Subcutaneous adipose tissue (tissue), 4 donors: ENCODE results near the gene PFKM. TPM values are rescaled to one million over a fixed set of nuclear protein-coding genes. Genes with fewer than 3 reads are reported as not detected.

Source experiments
- total RNA-seq, 4 donors: library from RNA; depleted of rRNA; stranded (reverse); fragments of >200 nt; gene quantifications; one replicate each; pipeline ENCODE4 v1.1.0, GENCODE V29; 2016
- TF ChIP-seq, protein P1 (sequence below): fragments of 450-650 bp; IDR thresholded peaks from one replicate; pipeline ENCODE4 v1.5.1; 2016; ENCODE audit warnings: low read depth, mild to moderate bottlenecking, control low read depth, antibody characterized with exemption, moderate library complexity

The PFKM gene
- total RNA-seq, 4 donors from 2014 or later, result 5.1 to 19.5 (median 16.0) TPM

DNA sequence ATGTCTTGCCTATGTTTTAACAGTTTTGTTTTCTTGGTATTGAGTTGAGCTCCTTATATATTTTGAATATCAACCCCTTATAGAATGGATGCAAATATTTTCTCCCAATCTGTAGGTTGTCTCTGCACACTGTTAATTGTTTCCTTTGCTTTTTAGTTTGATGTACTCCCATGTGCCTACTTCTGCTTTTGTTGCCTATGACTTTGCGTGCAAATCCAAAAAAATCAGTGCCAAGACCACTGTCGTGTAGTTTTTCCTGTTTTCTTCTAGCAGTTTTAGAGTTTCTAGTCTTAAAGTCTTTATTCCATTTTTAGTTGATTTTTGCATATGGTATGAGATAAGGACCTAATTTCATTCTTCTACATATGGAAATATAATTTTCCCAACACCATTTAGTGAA lies 42.1 kb upstream of the PFKM start:
- TF ChIP-seq, protein P1, sequence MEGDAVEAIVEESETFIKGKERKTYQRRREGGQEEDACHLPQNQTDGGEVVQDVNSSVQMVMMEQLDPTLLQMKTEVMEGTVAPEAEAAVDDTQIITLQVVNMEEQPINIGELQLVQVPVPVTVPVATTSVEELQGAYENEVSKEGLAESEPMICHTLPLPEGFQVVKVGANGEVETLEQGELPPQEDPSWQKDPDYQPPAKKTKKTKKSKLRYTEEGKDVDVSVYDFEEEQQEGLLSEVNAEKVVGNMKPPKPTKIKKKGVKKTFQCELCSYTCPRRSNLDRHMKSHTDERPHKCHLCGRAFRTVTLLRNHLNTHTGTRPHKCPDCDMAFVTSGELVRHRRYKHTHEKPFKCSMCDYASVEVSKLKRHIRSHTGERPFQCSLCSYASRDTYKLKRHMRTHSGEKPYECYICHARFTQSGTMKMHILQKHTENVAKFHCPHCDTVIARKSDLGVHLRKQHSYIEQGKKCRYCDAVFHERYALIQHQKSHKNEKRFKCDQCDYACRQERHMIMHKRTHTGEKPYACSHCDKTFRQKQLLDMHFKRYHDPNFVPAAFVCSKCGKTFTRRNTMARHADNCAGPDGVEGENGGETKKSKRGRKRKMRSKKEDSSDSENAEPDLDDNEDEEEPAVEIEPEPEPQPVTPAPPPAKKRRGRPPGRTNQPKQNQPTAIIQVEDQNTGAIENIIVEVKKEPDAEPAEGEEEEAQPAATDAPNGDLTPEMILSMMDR, result no peak

DNA sequence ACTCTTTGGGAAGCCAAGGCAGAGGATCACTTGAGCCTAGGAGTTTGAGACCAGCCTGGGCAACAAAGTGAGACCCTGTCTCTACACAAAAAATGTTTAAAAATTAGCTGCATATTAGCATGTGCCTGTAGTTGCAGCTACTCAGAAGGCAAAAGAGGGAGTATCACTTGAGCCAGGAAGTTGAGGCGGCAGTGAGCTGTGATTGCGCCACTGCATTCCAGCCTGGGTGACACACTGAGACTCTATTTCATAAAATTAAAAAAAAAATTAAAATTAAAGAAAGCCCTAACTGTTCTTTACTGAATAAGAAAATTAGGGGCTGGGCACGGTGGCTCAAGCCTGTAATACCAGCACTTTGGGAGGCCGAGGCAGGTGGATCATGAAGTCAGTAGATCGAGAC lies 40.3 kb upstream of the PFKM start:
- TF ChIP-seq, protein P1, result no peak

DNA sequence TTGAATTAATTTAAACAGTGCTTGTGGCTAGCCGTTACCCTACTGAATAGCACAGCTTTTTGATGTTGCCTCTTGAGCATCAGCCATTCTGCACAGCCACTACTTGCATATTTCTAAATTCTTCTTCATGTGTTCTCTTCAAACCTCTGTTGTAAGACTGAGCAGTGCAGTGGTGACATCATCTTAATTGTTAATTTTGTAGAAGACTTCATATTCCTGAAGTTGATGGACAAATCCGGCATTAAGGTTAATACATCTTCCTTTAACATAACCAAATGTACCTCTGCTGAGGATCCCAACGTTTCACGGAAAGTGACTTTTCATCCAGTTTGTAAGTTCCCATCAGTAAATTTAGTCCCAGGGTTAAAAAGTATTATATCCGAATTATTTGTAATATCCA lies 38.9 kb upstream of the PFKM start:
- TF ChIP-seq, protein P1, result no peak

DNA sequence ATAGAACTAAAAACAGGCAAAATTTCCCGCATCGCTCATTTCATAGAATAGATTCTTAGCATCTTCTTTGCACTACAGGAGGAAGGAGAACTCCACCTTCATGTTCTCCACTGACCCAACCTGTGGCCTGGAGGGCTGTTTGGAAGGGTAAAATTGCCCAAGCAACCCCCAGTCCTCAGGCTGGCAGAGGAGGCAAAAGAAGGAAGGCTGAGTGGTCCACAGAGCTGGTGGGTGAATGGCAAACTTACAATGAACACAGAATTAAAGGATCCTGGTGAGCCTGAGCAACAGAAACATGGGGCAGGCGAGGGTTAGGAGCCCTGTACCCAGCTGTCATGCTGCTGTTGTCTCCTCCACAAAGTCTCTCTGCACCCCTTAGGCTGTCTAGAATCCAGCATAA lies 38.3 kb upstream of the PFKM start:
- TF ChIP-seq, protein P1, result no peak

DNA sequence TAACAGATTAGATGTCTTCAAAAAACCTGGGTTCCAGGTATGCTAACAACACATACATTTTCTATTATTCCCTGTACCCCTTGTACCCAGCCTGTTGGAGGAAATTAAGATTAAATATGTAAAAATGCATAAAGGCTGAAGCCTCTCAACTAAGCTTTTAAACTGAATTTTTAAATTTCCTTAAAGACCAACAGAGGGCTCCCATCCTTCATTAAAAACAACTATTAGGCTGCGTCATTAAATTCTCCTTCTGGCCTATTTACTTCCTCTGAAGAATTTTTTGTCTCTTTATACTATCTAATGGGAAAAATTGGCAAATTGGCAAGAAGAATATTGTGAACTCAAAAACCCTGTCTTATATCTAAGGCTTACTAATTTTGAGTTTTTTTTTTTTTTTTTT lies 35.1 kb upstream of the PFKM start:
- TF ChIP-seq, protein P1, result no peak

DNA sequence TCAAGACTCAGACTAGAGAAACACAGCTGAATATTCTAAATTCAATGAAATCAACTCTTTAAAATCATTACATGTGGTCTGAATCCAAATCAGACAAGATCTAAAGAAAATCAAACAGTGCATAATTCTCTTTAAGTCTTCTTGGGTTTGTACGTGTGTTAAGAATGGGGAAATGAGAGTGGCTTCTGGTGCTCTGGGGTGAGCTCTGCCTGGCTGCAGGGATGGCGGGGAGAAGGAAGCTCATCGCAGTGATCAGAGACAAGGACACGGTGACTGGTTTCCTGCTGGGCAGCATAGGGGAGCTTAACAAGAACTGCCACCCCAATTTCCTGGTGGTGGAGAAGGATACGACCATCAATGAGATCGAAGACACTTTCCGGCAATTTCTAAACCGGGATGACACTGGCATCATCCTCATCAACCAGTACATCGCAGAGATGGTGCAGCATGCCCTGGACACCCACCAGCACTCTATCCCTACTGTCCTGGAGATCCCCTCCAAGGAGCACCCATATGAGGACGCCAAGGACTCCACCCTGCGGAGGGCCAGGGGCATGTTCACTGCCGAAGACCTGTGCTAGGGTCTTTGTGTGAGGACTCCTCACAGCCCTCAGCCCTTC lies 34.2 kb upstream of the PFKM start:
- TF ChIP-seq, protein P1, result no peak

DNA sequence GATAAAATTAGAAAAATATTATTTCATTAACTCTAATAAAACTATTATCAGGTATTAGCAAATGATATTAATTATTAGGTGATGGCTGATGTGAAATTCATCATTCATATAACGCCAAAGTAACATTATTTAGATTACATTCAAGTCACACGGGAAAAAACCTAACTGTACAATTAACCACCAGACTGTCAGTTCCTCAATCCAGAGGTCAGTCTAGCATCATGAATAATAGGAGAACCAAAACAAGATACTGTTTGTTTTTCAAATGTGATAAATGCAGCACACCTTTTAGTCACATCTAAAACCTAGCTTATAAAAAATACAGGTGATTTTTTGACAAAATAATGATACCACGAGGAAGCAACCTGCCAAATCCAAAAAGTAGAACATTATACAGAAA lies 32.8 kb upstream of the PFKM start:
- TF ChIP-seq, protein P1, result no peak
